Mesothelial cell of epicardium (in vitro differentiated cells): ENCODE measurements around the gene PI4KB. TPM values are rescaled to one million over a fixed set of nuclear protein-coding genes. Genes with fewer than 3 reads are reported as not detected.

ENCODE experiments used
- DNase-seq, 2 experiments: peaks; one replicate each; pipeline ENCODE4 v3.0.0; 2021; ENCODE audit warnings: low spot score in 2 of 2; ENCODE audit not compliant: unreplicated experiment in 2 of 2
- H3K27ac Mint-ChIP-seq: 2 replicates; pipeline ENCODE4 v1.8.0; 2021; ENCODE audit warnings: mixed read lengths
- H3K27me3 Mint-ChIP-seq: 2 replicates; pipeline ENCODE4 v1.8.0; 2021; ENCODE audit warnings: low read depth, mixed read lengths
- H3K36me3 Mint-ChIP-seq: 2 replicates; pipeline ENCODE4 v1.8.0; 2021; ENCODE audit warnings: mixed read lengths
- H3K4me1 Mint-ChIP-seq: 2 replicates; pipeline ENCODE4 v1.8.0; 2021; ENCODE audit warnings: mixed read lengths
- H3K4me3 Mint-ChIP-seq: 2 replicates; pipeline ENCODE4 v1.8.0; 2021; ENCODE audit warnings: mild to moderate bottlenecking, moderate library complexity, mixed read lengths
- H3K9me3 Mint-ChIP-seq: 2 replicates; pipeline ENCODE4 v1.8.0; 2021; ENCODE audit warnings: mixed read lengths
- CTCF ChIP-seq: fragments of 200-600 bp; sonication (generic); IDR thresholded peaks from one replicate; pipeline ENCODE4 v1.5.0; 2021; ENCODE audit warnings: antibody characterized with exemption; ENCODE audit not compliant: unreplicated experiment
- total RNA-seq: library from RNA; stranded (reverse); gene quantifications from 3 replicates; pipeline ENCODE4 v1.2.1, GENCODE V29; 2021

Gene PI4KB
- total RNA-seq, 1 donor from 2014 or later = 77.6 TPM

- H3K36me3 Mint-ChIP-seq = peaks cover 49% of the 10 kb centered on the region
- no peak overlapping the region for H3K27ac Mint-ChIP-seq
- DNase-seq = no peak
- no peaks in the 10 kb centered on the region for H3K27me3 Mint-ChIP-seq
- H3K9me3 Mint-ChIP-seq = no peaks in the 10 kb centered on the region
- TF ChIP-seq CTCF = no peak
- no peaks in the 10 kb centered on the region for H3K4me1 Mint-ChIP-seq
- H3K4me3 Mint-ChIP-seq = no peak overlapping the region
These were observed 83.5 kb downstream of the PI4KB start for GRCh38 chr1:151243683-151244216.

GRCh38 chr1:151242442-151242841, 84.8 kb downstream of the PI4KB start:
- Mint-ChIP-seq H3K4me3 (no peak overlapping the region), H3K27ac (no peak overlapping the region), H3K4me1 (no peaks in the 10 kb centered on the region), H3K9me3 (no peaks in the 10 kb centered on the region), H3K27me3 (no peaks in the 10 kb centered on the region), H3K36me3 (peaks cover 51% of the 10 kb centered on the region)
- DNase-seq = no peak
- no peak for TF ChIP-seq CTCF

Other genes starting within 250 kb of the PI4KB start
- 14.9 to 15.0 TPM (median 14.9 TPM) in 3 replicates for gene SEMA6C, start 180.8 kb downstream of the PI4KB start, total RNA-seq
- not detected in 3 replicates for gene TNFAIP8L2, start 170.8 kb downstream of the PI4KB start, total RNA-seq
- gene LYSMD1, start 161.5 kb downstream of the PI4KB start, total RNA-seq = 9.9 to 11.8 TPM (median 11.4 TPM) in 3 replicates
- gene SCNM1, start 161.3 kb downstream of the PI4KB start, total RNA-seq = 34.9 to 37.1 TPM (median 36.9 TPM) in 3 replicates
- gene TMOD4, start 151.4 kb downstream of the PI4KB start, total RNA-seq = 0.77 to 1.7 TPM (median 1.1 TPM) in 3 replicates
- 76.8 to 87.2 TPM (median 82.3 TPM) in 3 replicates for gene VPS72, start 137.2 kb downstream of the PI4KB start, total RNA-seq
- gene PIP5K1A, start 128.9 kb downstream of the PI4KB start, total RNA-seq = 122 to 130 TPM (median 124 TPM) in 3 replicates
- 114 to 127 TPM (median 126 TPM) in 3 replicates for gene PSMD4, start 72.7 kb downstream of the PI4KB start, total RNA-seq
- 32.1 to 37.2 TPM (median 32.3 TPM) in 3 replicates for gene ZNF687, start 45.1 kb downstream of the PI4KB start, total RNA-seq
- 82.8 to 89.5 TPM (median 88.2 TPM) in 3 replicates for gene RFX5, start 19.8 kb upstream of the PI4KB start, total RNA-seq
- gene SELENBP1, start 45.3 kb upstream of the PI4KB start, total RNA-seq = 51.1 to 58.5 TPM (median 53.3 TPM) in 3 replicates
- gene PSMB4, start 72.2 kb upstream of the PI4KB start, total RNA-seq = 202 to 207 TPM (median 202 TPM) in 3 replicates
- 169 to 182 TPM (median 179 TPM) in 3 replicates for gene POGZ, start 132.1 kb upstream of the PI4KB start, total RNA-seq
- gene CGN, start 184.0 kb upstream of the PI4KB start, total RNA-seq = 37.5 to 39.1 TPM (median 38.9 TPM) in 3 replicates
- gene TUFT1, start 212.9 kb upstream of the PI4KB start, total RNA-seq = 14.8 to 17.3 TPM (median 17.3 TPM) in 3 replicates